Measurements from ENCODE around the gene ITIH6. TPM values are rescaled to one million over a fixed set of nuclear protein-coding genes. Genes with fewer than 3 reads are reported as not detected.

ITIH6 gene
- total RNA-seq, 2 donors from 2014 or later, result not detected

DNA sequence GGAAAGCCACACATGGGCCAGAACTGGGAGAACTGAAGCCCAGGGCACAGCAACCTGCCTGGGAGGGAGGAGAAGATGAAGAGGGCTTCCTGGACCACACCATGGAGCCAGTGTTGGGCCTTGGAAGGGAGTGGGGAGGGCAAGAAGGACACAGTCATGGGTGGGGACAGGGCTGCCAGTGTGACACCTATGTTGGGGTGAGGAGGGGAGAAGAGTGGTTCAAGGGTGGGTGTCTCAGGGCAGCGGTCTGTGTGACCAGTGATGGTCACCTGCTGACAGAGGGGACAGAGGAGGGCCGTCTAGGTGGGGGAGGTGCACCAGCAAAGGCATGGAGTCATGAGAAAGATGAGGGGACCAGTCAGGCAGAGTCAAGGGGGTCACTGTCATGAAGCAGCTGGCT lies 23.3 kb upstream of the ITIH6 start:
- TF ChIP-seq, protein P1, sequence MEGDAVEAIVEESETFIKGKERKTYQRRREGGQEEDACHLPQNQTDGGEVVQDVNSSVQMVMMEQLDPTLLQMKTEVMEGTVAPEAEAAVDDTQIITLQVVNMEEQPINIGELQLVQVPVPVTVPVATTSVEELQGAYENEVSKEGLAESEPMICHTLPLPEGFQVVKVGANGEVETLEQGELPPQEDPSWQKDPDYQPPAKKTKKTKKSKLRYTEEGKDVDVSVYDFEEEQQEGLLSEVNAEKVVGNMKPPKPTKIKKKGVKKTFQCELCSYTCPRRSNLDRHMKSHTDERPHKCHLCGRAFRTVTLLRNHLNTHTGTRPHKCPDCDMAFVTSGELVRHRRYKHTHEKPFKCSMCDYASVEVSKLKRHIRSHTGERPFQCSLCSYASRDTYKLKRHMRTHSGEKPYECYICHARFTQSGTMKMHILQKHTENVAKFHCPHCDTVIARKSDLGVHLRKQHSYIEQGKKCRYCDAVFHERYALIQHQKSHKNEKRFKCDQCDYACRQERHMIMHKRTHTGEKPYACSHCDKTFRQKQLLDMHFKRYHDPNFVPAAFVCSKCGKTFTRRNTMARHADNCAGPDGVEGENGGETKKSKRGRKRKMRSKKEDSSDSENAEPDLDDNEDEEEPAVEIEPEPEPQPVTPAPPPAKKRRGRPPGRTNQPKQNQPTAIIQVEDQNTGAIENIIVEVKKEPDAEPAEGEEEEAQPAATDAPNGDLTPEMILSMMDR (IDR thresholded peaks at IDR 0.05), result no peak
- no peak for TF ChIP-seq POLR2A (IDR thresholded peaks at IDR 0.05)
- Histone ChIP-seq H3K4me1 (no peaks in the 10 kb centered on the region), H3K36me3 (replicated peaks in 1 of 2; ENCODE audit: insufficient read depth in 1 of 2, low read depth in 2 of 2) (no peaks in the 10 kb centered on the region), H3K4me3 (no peak overlapping the region), H3K27me3 (no peaks in the 10 kb centered on the region), H3K27ac (no peak overlapping the region), H3K9me3 (no peaks in the 10 kb centered on the region)
- 53 to 73% methylated on average over 2 of the region's 2 CpGs for WGBS, 2 donors
- DNase-seq (no peak), ATAC-seq (no peak)
- intact Hi-C loops (cut with DNase I), result no loop called here

DNA sequence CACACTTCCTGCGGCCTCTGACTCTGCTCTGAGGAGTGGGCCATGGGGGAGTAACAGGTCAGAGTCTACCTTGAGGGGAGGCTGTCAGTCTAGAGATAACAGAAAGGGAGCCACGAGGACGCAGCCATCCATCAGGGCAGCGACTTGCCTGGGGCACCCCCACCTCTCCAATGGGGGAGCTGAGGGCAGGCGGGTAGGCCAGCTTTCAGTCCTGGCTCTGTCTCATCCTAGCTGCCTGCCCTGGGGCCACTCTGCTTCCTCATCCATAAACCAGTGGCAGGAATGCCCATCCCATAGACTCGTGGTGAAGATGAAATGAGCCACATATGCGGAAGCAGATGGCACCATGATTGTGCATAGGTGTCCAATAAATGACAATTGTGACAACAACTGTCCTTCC lies 22.7 kb upstream of the ITIH6 start:
- Histone ChIP-seq H3K4me1 (no peaks in the 10 kb centered on the region), H3K4me3 (no peak overlapping the region), H3K9me3 (no peaks in the 10 kb centered on the region), H3K36me3 (replicated peaks in 1 of 2; ENCODE audit: insufficient read depth in 1 of 2, low read depth in 2 of 2) (no peaks in the 10 kb centered on the region), H3K27ac (no peak overlapping the region), H3K27me3 (no peaks in the 10 kb centered on the region)
- WGBS, 2 donors, result 67 to 83% methylated on average over 1 to 6 of the region's 7 CpGs
- no peak for TF ChIP-seq POLR2A (IDR thresholded peaks at IDR 0.05)
- TF ChIP-seq, protein P1 (IDR thresholded peaks at IDR 0.05), result no peak
- DNase-seq (no peak), ATAC-seq (no peak)
- intact Hi-C loops (cut with DNase I), result no loop called here

DNA sequence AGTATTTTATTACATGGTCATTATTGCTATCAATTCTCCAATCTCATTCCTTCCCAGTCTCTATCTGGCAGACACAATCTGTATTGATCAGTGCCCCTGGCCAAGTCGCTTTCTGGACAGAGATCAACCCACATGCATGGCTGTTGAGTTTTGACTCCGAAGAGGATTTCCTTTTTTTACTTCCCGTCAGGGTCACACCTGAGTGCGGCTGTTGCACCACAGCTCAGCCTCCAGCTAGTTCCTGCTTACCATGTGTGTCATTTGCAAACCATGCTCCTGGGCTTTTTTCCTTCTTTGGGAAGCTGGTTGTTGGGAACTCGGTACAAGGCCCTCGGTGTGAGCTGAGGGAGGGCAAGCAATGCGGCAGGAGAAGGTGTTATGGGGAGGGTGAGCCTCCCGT lies 21.1 kb upstream of the ITIH6 start:
- WGBS, 2 donors, result 0 to 35% methylated on average over 1 to 8 of the region's 8 CpGs
- H3K4me1 ChIP-seq, result no peaks in the 10 kb centered on the region
- peaks cover 0 to 4% of the 10 kb centered on the region in 2 donors for H3K36me3 ChIP-seq (replicated peaks in 1 of 2; ENCODE audit: insufficient read depth in 1 of 2, low read depth in 2 of 2)
- no peak overlapping the region for H3K27ac ChIP-seq
- no peak for DNase-seq
- no peaks in the 10 kb centered on the region for H3K9me3 ChIP-seq
- no peaks in the 10 kb centered on the region for H3K27me3 ChIP-seq
- no peak for TF ChIP-seq POLR2A (IDR thresholded peaks at IDR 0.05)
- TF ChIP-seq, protein P1 (IDR thresholded peaks at IDR 0.05), result no peak
- intact Hi-C loops (cut with DNase I), result no loop called here
- no peak overlapping the region for H3K4me3 ChIP-seq
- no peak for ATAC-seq

DNA sequence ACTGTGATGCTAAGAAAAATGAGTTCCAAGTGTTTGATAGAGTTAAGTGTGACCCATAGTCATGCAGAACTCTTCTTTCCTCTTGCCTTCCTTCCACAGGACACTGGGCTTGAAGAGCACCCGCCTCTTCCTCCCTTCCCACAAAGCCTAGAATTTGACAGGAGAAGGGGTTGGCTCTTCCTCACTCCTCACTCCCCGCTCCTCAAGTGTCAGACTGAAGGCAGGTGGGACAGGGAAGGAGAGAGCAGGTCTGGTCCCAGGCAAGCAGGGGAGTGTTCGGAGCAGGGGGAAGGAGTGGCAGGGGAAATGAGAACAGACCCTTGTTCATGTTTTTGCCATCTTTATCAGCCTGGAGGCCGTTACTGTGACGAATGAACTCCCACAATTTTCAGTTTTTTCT lies 20.2 kb upstream of the ITIH6 start:
- H3K4me1 ChIP-seq, result no peaks in the 10 kb centered on the region
- H3K4me3 ChIP-seq, result no peak overlapping the region
- WGBS, 2 donors, result 64 to 65% methylated on average over 4 to 5 of the region's 5 CpGs
- intact Hi-C loops (cut with DNase I), result no loop called here
- H3K36me3 ChIP-seq (replicated peaks in 1 of 2; ENCODE audit: insufficient read depth in 1 of 2, low read depth in 2 of 2), result peaks cover 0 to 7% of the 10 kb centered on the region in 2 donors
- no peak for DNase-seq
- TF ChIP-seq, protein P1 (IDR thresholded peaks at IDR 0.05), result no peak
- no peak for TF ChIP-seq POLR2A (IDR thresholded peaks at IDR 0.05)
- no peaks in the 10 kb centered on the region for H3K27me3 ChIP-seq
- H3K27ac ChIP-seq, result no peak overlapping the region
- no peak for ATAC-seq
- no peaks in the 10 kb centered on the region for H3K9me3 ChIP-seq

DNA sequence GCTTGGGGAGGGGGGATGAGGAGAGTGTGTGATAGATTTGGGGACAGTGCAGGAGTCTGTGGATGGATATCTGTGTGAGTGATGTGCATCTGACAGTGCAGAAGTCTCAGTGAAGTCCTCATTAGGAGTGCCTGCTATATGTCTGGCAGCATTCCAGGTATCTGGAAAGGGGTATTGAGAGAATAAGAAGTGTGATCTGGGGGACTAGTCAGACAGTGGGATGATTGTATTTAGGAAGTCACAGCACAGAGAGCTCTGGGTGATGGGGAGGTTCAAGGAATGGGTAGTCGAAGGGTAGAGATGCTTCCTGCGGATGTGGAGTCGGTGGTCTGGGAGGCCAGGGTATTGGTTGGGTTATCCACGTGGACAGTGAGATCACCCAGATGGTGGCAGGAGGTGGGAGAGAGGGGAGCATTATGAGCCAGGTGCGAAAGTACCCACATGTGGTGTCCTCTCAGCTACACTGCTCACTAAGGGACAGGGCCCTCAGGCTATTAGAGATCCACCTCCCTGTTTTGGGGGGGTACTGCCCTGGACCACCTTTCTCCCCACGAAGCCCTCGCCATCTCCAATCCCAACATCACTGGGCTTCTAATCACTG lies 19.3 kb upstream of the ITIH6 start:
- Histone ChIP-seq H3K4me3 (no peak overlapping the region), H3K27me3 (no peaks in the 10 kb centered on the region), H3K27ac (no peak overlapping the region), H3K4me1 (no peaks in the 10 kb centered on the region), H3K9me3 (no peaks in the 10 kb centered on the region), H3K36me3 (replicated peaks in 1 of 2; ENCODE audit: insufficient read depth in 1 of 2, low read depth in 2 of 2) (peaks cover 0 to 7% of the 10 kb centered on the region in 2 donors)
- DNase-seq (no peak), ATAC-seq (no peak)
- intact Hi-C loops (cut with DNase I), result no loop called here
- 76 to 83% methylated on average over 6 to 7 of the region's 7 CpGs for WGBS, 2 donors
- TF ChIP-seq POLR2A (IDR thresholded peaks at IDR 0.05), result no peak
- TF ChIP-seq, protein P1 (IDR thresholded peaks at IDR 0.05), result no peak

All from body of pancreas (tissue), 4 donors.